ENCODE measurements around the gene ITPR2. TPM values are rescaled to one million over a fixed set of nuclear protein-coding genes. Genes with fewer than 3 reads are reported as not detected.

ITPR2 gene
- total and polyA plus RNA-seq, 2 of the 13 experiments (the other 11 are each of a cell fraction or from before 2014, with no cell fraction given): 31.9 to 81.9 TPM

- TF ChIP-seq, protein P1, sequence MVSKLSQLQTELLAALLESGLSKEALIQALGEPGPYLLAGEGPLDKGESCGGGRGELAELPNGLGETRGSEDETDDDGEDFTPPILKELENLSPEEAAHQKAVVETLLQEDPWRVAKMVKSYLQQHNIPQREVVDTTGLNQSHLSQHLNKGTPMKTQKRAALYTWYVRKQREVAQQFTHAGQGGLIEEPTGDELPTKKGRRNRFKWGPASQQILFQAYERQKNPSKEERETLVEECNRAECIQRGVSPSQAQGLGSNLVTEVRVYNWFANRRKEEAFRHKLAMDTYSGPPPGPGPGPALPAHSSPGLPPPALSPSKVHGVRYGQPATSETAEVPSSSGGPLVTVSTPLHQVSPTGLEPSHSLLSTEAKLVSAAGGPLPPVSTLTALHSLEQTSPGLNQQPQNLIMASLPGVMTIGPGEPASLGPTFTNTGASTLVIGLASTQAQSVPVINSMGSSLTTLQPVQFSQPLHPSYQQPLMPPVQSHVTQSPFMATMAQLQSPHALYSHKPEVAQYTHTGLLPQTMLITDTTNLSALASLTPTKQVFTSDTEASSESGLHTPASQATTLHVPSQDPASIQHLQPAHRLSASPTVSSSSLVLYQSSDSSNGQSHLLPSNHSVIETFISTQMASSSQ (IDR thresholded peaks at IDR 0.05; ENCODE audit: low read depth): 0 out of 2 replicates have a peak, but pooled peaks have one; percentile 18
- TF ChIP-seq, protein P1 (CRISPR knock-in tag; IDR thresholded peaks at IDR 0.05; ENCODE audit: borderline replicate concordance): no peak
- TF ChIP-seq ZNF281 (CRISPR knock-in tag; IDR thresholded peaks at IDR 0.05; ENCODE audit: borderline replicate concordance) (no peak), MAF1 (CRISPR knock-in tag; IDR thresholded peaks at IDR 0.05; ENCODE audit: borderline replicate concordance) (no peak)
- TF ChIP-seq, protein P2, sequence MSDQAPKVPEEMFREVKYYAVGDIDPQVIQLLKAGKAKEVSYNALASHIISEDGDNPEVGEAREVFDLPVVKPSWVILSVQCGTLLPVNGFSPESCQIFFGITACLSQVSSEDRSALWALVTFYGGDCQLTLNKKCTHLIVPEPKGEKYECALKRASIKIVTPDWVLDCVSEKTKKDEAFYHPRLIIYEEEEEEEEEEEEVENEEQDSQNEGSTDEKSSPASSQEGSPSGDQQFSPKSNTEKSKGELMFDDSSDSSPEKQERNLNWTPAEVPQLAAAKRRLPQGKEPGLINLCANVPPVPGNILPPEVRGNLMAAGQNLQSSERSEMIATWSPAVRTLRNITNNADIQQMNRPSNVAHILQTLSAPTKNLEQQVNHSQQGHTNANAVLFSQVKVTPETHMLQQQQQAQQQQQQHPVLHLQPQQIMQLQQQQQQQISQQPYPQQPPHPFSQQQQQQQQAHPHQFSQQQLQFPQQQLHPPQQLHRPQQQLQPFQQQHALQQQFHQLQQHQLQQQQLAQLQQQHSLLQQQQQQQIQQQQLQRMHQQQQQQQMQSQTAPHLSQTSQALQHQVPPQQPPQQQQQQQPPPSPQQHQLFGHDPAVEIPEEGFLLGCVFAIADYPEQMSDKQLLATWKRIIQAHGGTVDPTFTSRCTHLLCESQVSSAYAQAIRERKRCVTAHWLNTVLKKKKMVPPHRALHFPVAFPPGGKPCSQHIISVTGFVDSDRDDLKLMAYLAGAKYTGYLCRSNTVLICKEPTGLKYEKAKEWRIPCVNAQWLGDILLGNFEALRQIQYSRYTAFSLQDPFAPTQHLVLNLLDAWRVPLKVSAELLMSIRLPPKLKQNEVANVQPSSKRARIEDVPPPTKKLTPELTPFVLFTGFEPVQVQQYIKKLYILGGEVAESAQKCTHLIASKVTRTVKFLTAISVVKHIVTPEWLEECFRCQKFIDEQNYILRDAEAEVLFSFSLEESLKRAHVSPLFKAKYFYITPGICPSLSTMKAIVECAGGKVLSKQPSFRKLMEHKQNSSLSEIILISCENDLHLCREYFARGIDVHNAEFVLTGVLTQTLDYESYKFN (CRISPR knock-in tag; conservative IDR thresholded peaks at IDR 0.05): peak; percentile 51
Measured at GRCh38 chr12:26734510-26735248, 98.3 kb downstream of the ITPR2 start (continued).
